NCI-H748 (cell line): Measurements from ENCODE around the gene TBC1D8B.
A peak's percentile ranks its signal among the peaks of the same experiment; 100 is the strongest.

Experiments used
- DNase-seq: peaks from one replicate; lab custom pipeline; 2025; ENCODE audit not compliant: unreplicated experiment; lab: John Stamatoyannopoulos, UW

TBC1D8B gene

DNA sequence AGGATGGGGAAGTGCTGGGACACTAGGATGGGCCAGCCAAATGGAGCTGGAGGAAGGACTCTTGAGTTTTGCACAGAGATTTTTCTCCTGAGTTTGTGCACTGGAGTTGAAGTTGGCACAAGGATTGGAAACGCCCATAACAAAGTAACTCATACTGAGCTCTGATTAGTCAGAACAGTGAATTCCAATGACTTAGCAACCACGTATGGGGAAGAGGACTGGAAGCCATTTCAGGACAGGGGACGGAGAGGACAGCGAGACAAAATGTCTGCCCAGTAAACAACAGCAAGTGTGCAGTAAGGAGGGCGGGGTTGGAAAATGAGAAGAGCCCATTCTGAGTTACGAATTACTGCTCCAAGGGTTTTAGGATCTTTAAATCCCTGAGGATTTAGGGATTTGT lies 94.8 kb downstream of the TBC1D8B start:
- no peak for DNase-seq

DNA sequence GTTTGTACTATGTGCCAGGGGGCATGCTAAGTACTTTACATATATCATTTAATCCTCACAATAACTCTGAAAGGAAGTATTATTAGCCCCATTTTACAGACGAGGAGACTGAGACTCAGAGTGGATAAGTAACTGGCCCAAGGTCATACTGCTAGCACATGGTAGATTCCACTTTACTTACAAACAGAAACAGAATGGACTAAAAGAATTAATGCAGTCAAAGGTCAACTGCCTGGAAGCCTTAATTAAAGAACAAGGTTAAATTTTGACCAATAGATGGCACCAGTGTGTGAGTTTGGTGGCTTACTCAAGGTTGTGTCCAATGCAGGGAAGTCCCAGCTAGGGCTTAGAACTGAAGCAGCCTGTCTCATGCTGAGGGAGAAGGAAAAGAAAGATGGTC lies 96.0 kb downstream of the TBC1D8B start:
- DNase-seq, result peak; percentile 56

- DNase-seq, result no peak
Observed at GRCh38 chrX:106899276-106899675, 96.8 kb downstream of the TBC1D8B start.

- DNase-seq, result no peak
Observed at GRCh38 chrX:106899841-106900240, 97.4 kb downstream of the TBC1D8B start.

- DNase-seq, result no peak
Observed at GRCh38 chrX:106901341-106901740, 98.9 kb downstream of the TBC1D8B start.

- DNase-seq, result no peak
Observed at GRCh38 chrX:106901781-106902219, 99.3 kb downstream of the TBC1D8B start.

DNA sequence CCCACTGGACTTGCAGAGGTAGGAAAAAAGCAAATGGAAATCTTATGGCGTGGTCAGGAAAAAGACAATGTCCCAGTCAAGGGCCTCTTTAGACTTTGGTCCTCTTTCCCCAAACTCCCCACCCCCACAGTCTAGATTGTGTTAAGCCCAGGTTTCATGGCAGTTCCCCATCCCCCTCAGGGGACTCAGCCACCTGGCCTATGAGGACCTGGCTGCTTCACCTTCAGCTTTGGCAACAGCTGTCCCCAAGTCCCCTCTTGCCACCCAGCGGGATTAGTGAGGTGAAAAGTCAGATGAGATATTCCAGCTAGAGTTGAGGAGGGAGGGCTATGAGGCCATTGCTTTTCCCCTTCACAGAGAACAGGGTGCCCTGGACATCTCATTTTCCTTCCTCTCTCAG lies 100.2 kb downstream of the TBC1D8B start:
- DNase-seq, result no peak

GRCh38 chrX:106903291-106903824 lies 100.9 kb downstream of the TBC1D8B start, which contains the start of gene RIPPLY1:
TSS of gene RIPPLY1 (minus strand) at chrX:106903341. CDS start at chrX:106903287, 54 bp downstream.
- DNase-seq, result no peak

- no peak for DNase-seq
Observed at GRCh38 chrX:106903856-106904528, 101.5 kb downstream of the TBC1D8B start.

DNA sequence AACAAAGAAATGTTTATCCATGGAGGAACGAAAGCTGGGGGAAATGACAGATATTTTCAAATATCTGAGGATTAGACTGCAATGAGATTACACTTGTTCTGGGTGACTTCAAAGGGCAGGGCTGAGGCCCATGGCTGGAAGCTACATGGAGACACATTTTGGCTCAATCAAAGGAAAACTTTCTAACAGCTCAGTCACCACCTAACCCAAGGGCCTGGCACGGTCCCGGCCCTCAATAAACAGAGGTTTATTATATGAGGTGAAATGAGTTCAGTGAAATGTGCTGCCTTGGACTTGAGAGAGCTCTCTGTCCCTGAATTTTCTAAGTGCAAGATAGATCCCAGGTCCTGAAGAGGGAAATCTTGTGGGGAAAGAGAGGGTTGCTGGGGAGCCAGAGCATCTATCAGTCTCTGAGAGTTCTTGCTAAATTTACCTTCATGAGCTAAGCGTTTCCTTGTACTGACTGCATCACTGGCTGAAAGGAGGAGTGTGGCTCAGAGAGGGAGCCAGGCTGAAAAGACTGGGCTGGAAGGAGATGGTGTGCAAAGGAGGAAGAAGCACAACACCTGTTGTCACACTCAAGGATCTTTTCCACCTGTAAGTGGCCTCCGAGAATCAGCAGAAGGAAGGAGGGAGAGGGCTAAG lies 102.7 kb downstream of the TBC1D8B start:
- DNase-seq, result no peak

- no peak for DNase-seq
Observed at GRCh38 chrX:106906361-106906760, 103.9 kb downstream of the TBC1D8B start.

DNA sequence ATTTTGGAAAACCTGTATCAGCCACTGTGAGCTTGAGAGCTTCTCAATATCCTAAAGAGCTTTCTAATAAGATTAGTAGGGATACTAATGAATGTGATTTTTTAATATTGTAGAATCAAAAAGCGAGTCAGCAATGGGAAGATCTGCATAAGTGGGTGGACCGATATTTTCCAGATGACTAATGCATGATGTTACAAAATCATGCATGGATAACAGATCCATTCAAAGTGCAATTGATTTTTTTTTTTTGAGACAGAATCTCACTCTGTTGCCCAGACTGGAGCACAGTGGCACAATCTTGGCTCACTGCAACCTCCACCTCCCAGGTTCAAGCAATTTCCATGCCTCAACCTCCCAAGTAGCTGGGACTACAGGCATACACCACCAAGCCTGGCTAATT lies 110.4 kb downstream of the TBC1D8B start:
- no peak for DNase-seq

DNA sequence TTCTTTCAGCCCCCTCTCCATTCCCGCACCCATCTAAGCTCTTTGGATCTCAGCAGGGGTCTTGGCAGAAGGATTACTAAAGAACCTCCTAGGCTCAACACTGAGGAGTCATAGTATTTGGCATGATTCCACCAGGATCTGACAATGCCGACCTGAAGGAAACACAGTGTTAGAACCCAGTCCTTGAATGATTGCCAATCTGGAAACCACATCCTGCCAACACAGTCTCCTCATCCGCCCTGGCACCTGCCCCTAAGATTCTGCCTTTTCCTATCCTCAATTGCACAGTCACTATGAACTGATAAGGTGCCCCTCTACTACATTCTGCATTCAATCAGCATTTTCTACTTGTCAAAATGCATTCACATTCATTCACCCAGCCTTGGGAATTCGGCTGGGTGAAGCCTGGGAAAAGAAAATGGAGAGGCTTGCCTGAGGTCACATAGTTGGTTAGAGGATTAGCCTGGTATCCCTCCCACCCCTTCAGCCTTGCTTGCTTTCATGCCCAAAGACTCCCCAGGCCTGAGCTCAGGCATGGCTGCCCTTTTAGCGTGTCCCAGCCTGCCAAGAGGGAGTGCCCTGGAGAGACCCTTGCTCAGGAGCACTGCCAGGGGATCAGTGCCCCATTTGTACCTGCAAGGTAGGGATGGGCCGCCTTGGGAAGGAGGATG lies 115.5 kb downstream of the TBC1D8B start:
- no peak for DNase-seq

DNA sequence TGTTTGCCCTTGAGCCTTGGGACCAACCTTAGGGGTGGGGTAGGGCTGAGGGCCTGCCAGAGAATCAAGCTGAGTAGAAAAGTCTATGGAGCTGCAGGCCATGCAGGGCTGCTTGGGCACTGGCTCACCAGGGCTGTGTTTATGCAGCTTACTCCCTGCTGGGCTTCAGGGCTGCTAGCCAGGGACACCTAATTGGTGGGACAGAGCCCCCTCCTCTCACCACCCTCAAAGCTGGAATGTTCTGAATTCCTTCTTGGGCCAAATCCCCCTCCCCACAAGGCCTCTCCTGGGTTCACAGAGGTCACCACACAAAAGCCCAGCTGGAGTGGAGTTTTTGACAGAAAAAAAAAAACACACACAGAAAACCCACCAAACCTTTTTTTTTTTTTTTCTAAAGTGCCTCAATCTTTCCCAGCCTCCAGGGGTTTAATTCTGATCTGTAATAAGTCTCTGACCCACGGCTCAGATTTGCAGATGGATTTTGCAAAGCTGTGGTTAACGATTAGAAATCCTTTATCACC lies 117.5 kb downstream of the TBC1D8B start, which contains the start of gene CLDN2:
Gene CLDN2, plus strand, starts transcription at position 471 of the 521 bp plus-strand sequence. CDS start 7,827 bp downstream, outside the sequence.
- no peak for DNase-seq

DNA sequence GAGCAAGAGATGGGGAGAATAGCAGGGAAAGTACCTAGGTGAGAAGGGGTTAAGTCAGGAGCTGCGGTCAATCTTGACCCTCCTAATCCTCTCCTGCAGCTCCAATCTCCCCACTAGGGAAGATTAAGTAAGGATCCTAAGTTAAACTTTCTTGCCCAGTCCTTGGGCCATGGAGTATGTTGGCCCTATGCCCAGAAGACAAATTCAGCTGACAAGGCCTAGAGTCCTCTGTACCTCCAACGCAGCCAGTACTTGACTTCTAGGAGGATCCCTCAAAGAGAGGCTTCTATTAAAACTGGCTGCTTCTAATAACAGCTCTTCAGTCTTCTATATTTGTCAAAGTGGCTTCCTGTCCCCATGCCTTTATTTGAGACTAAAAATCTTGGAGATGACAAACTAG lies 119.2 kb downstream of the TBC1D8B start:
- DNase-seq, result no peak
